MCF 10A (cell line): ENCODE results near the gene CFP. TPM values are rescaled to one million over a fixed set of nuclear protein-coding genes. Genes with fewer than 3 reads are reported as not detected.
A peak's percentile ranks its signal among the peaks of the same experiment; 100 is the strongest.

ENCODE experiments used
- BruUV-seq: library from RNA; stranded (reverse); fragments of 400-500 nt; replicated peaks from 2 replicates; lab custom pipeline; 2021; lab: Mats Ljungman, UMichigan
- CTCF ChIA-PET: fragments of 300-600 bp; sonication (Branson Sonifier 250); formaldehyde crosslinking; extraction: SDS; loops from one replicate; lab custom pipeline; 2021; ENCODE audit warnings: antibody characterized with exemption, inconsistent platforms; lab: Yijun Ruan, JAX
- POLR2A ChIA-PET: fragments of 300-600, 350-650 bp; sonication (Branson Sonifier 250); formaldehyde crosslinking; extraction: SDS; loops from one replicate; lab custom pipeline; 2020; ENCODE audit warnings: antibody characterized with exemption, inconsistent platforms; lab: Yijun Ruan, JAX
- DNase-seq: peaks from one replicate; pipeline ENCODE4 v3.0.0-alpha.2; 2018; ENCODE audit not compliant: unreplicated experiment
- H3K27ac Mint-ChIP-seq: one replicate; pipeline ENCODE4 v1.8.0; 2022; ENCODE audit warnings: mild to moderate bottlenecking, low read depth, mixed read lengths; ENCODE audit not compliant: unreplicated experiment
- H3K27me3 Mint-ChIP-seq: one replicate; pipeline ENCODE4 v1.8.0; 2022; ENCODE audit warnings: mixed read lengths; ENCODE audit not compliant: insufficient read depth, unreplicated experiment
- H3K36me3 Mint-ChIP-seq: one replicate; pipeline ENCODE4 v1.8.0; 2022; ENCODE audit warnings: mild to moderate bottlenecking, moderate library complexity, mixed read lengths; ENCODE audit not compliant: insufficient read depth, unreplicated experiment
- H3K4me1 Mint-ChIP-seq: one replicate; pipeline ENCODE4 v1.8.0; 2022; ENCODE audit warnings: mixed read lengths; ENCODE audit not compliant: insufficient read depth, unreplicated experiment
- H3K4me3 Mint-ChIP-seq: one replicate; pipeline ENCODE4 v1.8.0; 2022; ENCODE audit warnings: mild to moderate bottlenecking, moderate library complexity, mixed read lengths; ENCODE audit not compliant: unreplicated experiment
- H3K9me3 Mint-ChIP-seq: one replicate; pipeline ENCODE4 v1.8.0; 2022; ENCODE audit warnings: mixed read lengths; ENCODE audit not compliant: unreplicated experiment
- CTCF ChIP-seq: fragments of 200-600 bp; IDR thresholded peaks from one replicate; pipeline ENCODE4 v1.8.0; 2022; ENCODE audit warnings: antibody characterized with exemption, mild to moderate bottlenecking; ENCODE audit not compliant: unreplicated experiment
- intact Hi-C: fragments of 100-400 bp; cut with micrococcal nuclease; formaldehyde crosslinking; loops from 2 replicates; pipeline ENCODE4 v1.14.1; 2022
- total RNA-seq: library from RNA; stranded (reverse); gene quantifications from 2 replicates; pipeline ENCODE4 v1.2.3, GENCODE V29; 2022

The CFP gene
- total RNA-seq, 1 experiment from 2014 or later = 0.56 TPM

GRCh38 chrX:47646636-47647035 is 16.9 kb upstream of the CFP start:
- DNase-seq = no peak
- Mint-ChIP-seq H3K27me3 (no peaks in the 10 kb centered on the region), H3K4me3 (no peak overlapping the region), H3K36me3 (peaks cover 15% of the 10 kb centered on the region), H3K4me1 (peaks cover 20% of the 10 kb centered on the region), H3K9me3 (no peaks in the 10 kb centered on the region), H3K27ac (no peak overlapping the region)
- ChIA-PET CTCF (no interaction called here), POLR2A (no interaction called here)
- intact Hi-C loops = no loop called here
- TF ChIP-seq CTCF = no peak
- BruUV-seq = no TSS peak

- POLR2A ChIA-PET = interaction anchor here (0.7 kb wide), 2 partner anchors 64 to 66 kb away, joined by 3 to 4 read pairs; no protein-coding TSS in a partner anchor
- intact Hi-C loops = loop anchor here (1.0 to 2.0 kb wide), 2 partner anchors 83 to 104 kb away; no protein-coding TSS in a partner anchor
- peaks cover 5% of the 10 kb centered on the region for H3K9me3 Mint-ChIP-seq
These were observed 15.8 kb upstream of the CFP start for GRCh38 chrX:47645530-47645929.

GRCh38 chrX:47644557-47645091 is 14.9 kb upstream of the CFP start:
- no TSS peak for BruUV-seq
- ChIA-PET CTCF (interaction anchor here (0.6 to 2.2 kb wide), 11 partner anchors 13 to 192 kb away, joined by 3 to 23 read pairs (median 3); partner anchors contain the start of gene ZNF81), POLR2A (interaction anchor here (0.6 to 0.7 kb wide), 3 partner anchors 62 to 107 kb away, joined by 3 to 4 read pairs (median 3); partner anchors contain the start of gene TIMP1)
- Mint-ChIP-seq H3K27me3 (no peaks in the 10 kb centered on the region), H3K27ac (no peak overlapping the region), H3K4me3 (no peak overlapping the region), H3K9me3 (peaks cover 14% of the 10 kb centered on the region), H3K4me1 (peaks cover 11% of the 10 kb centered on the region), H3K36me3 (peaks cover 35% of the 10 kb centered on the region)
- intact Hi-C loops = loop anchor here (1.0 to 2.0 kb wide), 2 partner anchors 82 to 103 kb away; no protein-coding TSS in a partner anchor
- TF ChIP-seq CTCF = peak; percentile 34
- peak; percentile 23 for DNase-seq

More at GRCh38 chrX:47645530-47645929, 15.8 kb upstream of the CFP start:
- DNase-seq = peak; percentile 52
- Mint-ChIP-seq H3K4me3 (no peak overlapping the region), H3K36me3 (peaks cover 26% of the 10 kb centered on the region), H3K27ac (no peak overlapping the region), H3K27me3 (no peaks in the 10 kb centered on the region), H3K4me1 (peaks cover 11% of the 10 kb centered on the region)
- TF ChIP-seq CTCF = no peak
- BruUV-seq = no TSS peak
- CTCF ChIA-PET = interaction anchor here (1.1 kb wide), 1 partner anchor 65 kb away, joined by 3 read pairs; no protein-coding TSS in a partner anchor

- intact Hi-C loops = loop anchor here (2.0 kb wide), 1 partner anchor 81 kb away; no protein-coding TSS in a partner anchor
- Mint-ChIP-seq H3K27me3 (no peaks in the 10 kb centered on the region), H3K4me1 (peaks cover 11% of the 10 kb centered on the region), H3K9me3 (peaks cover 18% of the 10 kb centered on the region), H3K36me3 (peaks cover 42% of the 10 kb centered on the region), H3K4me3 (no peak overlapping the region), H3K27ac (no peak overlapping the region)
- ChIA-PET CTCF (interaction anchor here (0.6 to 2.2 kb wide), 10 partner anchors 13 to 344 kb away, joined by 3 to 23 read pairs (median 3); partner anchors contain the start of gene ZNF81), POLR2A (interaction anchor here (0.7 kb wide), 1 partner anchor 62 kb away, joined by 4 read pairs; the partner anchor contains the start of gene TIMP1)
- peak; percentile 20 for DNase-seq
- TF ChIP-seq CTCF = no peak
- no TSS peak for BruUV-seq
These were observed 14.2 kb upstream of the CFP start for GRCh38 chrX:47643926-47644325.
